HAP-1 (cell line): ENCODE results near the gene DIS3L2.

Source experiments
- DNase-seq, 2 experiments: peaks; one replicate each; pipeline ENCODE4 v3.0.0-alpha.2; 2016 to 2020; ENCODE audit warnings: low spot score in 2 of 2
- H3K27me3 ChIP-seq: fragments of 250-450 bp; sonication (Bioruptor Pico); 2 replicates; pipeline ENCODE4 v1.5.1; 2020; ENCODE audit warnings: low read depth, mild to moderate bottlenecking, moderate library complexity
- H3K36me3 ChIP-seq: fragments of 250-450 bp; sonication (Bioruptor Pico); replicated peaks from 2 replicates; pipeline ENCODE4 v1.5.1; 2020; ENCODE audit warnings: mild to moderate bottlenecking
- H3K4me1 ChIP-seq: fragments of 250-450 bp; sonication (Bioruptor Pico); 2 replicates; pipeline ENCODE4 v1.5.1; 2020; ENCODE audit warnings: mild to moderate bottlenecking
- H3K4me3 ChIP-seq: fragments of 250-450 bp; sonication (Bioruptor Pico); 2 replicates; pipeline ENCODE4 v1.5.1; 2020; ENCODE audit warnings: mild to moderate bottlenecking, moderate library complexity
- H3K9me3 ChIP-seq: fragments of 250-450 bp; sonication (Bioruptor Pico); 2 replicates; pipeline ENCODE4 v1.5.1; 2020; ENCODE audit warnings: mild to moderate bottlenecking, moderate library complexity
- in situ Hi-C: fragments of 300-500 bp; cut with MboI; formaldehyde crosslinking; loops from 3 replicates; pipeline ENCODE4 v1.14.3; 2020; ENCODE audit warnings: low sequenced_read_pairs, inconsistent platforms, mixed read lengths

Gene DIS3L2

DNA sequence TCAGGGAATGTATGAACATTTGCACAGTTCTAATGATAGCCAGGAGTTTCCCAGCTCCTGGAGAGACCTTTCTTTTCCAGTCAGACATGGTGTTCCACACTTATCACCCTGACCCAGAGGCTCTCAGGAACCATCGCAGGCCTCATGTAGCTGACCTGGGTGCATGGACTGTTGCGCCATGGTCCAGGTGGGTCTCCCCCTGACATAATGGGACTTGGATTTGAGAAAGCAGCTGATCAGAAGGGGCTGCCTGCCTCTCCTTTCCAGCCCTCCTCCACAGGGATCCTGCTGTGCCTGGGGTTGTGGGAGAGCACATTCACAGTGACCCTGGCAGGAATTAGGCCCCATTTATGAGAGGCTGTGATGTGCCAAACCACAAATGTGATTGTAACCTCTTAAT, 283.6 kb downstream of the DIS3L2 start:
- Histone ChIP-seq H3K4me1 (no peaks in the 10 kb centered on the region), H3K27me3 (no peaks in the 10 kb centered on the region), H3K9me3 (no peaks in the 10 kb centered on the region), H3K36me3 (no peaks in the 10 kb centered on the region), H3K4me3 (no peak overlapping the region)
- in situ Hi-C loops, result no loop called here
- no peak for DNase-seq

DNA sequence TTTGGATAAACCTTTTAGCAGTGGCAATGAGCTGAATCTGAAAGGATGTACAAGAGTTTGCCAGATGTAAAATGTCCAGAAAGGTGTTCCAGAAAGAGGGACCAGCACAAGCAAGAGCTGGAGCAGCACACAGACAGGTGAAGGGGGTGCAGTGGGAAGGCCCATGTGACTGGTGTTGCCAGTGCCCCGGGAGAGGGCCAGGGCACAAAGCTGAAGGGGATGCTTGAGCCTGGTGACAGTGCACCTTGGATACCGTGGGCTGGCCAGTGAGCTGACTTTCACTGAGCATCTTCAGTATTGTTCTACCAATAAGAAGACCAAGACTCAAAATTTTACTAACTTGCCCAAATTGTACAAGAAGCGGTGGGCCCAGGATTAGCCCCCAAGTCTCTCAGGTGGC, 284.7 kb downstream of the DIS3L2 start:
- Histone ChIP-seq H3K36me3 (no peaks in the 10 kb centered on the region), H3K27me3 (no peaks in the 10 kb centered on the region), H3K4me1 (no peaks in the 10 kb centered on the region), H3K4me3 (no peak overlapping the region), H3K9me3 (no peaks in the 10 kb centered on the region)
- in situ Hi-C loops, result no loop called here
- no peak for DNase-seq

DNA sequence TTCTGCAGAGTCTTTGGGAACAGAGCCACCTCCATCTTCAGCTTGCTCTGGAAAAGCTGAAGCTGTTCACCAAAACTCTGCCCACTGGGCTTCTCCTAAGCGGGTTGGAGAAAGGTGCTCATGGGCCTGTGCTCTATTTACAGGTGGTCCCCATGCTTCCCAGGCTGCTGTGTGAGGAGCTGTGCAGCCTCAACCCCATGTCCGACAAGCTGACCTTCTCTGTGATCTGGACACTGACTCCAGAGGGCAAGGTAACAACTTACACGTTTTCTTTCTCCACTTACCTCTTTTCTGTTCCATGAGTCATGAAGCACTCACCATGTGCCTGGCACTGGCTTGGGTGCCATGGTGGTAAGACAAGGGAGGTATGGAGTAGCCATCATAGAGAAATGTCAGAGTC, 287.6 kb downstream of the DIS3L2 start:
- no peaks in the 10 kb centered on the region for H3K27me3 ChIP-seq
- no peak overlapping the region for H3K4me3 ChIP-seq
- in situ Hi-C loops, result no loop called here
- no peak for DNase-seq
- no peaks in the 10 kb centered on the region for H3K4me1 ChIP-seq
- H3K9me3 ChIP-seq, result no peaks in the 10 kb centered on the region
- no peaks in the 10 kb centered on the region for H3K36me3 ChIP-seq

DNA sequence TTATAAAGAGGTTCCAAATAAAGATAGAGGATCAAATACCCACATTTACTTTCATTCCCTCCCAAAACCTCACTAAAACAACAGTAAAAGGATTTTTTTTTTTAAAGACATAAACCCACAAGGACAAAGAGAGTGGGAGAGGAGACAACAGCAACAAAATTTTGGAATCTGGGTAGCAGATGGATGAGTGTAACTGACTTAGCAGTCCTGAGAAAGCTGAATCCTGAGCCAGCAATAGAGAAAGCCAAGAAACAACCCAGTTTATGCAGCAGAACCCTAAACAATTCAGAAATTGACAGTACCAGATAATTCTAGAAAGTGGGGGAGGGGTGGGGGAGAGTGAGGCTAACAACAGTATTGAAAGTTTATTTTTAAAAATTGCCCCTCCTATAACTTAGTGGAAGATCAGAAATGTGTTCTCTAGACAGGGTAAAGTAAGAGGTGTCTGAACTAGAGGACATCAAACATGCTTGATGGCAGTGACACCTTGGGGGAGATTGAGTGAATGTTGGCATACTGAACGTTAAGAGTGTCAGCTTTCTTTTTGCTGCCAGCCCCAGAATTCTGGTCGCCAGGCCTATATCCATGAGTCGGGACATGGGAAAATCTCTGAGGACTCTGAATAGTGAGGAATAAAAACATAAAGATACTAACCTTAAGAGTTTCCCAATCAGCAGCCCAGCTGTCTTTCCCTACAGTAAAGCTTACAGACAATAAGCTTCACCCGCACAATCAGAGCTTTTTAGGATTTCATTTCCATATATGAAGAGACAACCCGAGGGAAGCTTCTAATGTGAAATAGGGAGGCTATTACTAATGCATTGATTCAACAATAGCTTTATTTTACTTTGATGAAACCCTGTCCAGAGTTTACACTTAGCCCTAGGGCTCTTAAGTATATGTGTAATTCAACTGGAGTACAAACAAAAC, 289.0 kb downstream of the DIS3L2 start:
- H3K4me3 ChIP-seq, result no peak overlapping the region
- H3K27me3 ChIP-seq, result no peaks in the 10 kb centered on the region
- no peak for DNase-seq
- no peaks in the 10 kb centered on the region for H3K36me3 ChIP-seq
- H3K9me3 ChIP-seq, result no peaks in the 10 kb centered on the region
- no peaks in the 10 kb centered on the region for H3K4me1 ChIP-seq
- in situ Hi-C loops, result no loop called here

DNA sequence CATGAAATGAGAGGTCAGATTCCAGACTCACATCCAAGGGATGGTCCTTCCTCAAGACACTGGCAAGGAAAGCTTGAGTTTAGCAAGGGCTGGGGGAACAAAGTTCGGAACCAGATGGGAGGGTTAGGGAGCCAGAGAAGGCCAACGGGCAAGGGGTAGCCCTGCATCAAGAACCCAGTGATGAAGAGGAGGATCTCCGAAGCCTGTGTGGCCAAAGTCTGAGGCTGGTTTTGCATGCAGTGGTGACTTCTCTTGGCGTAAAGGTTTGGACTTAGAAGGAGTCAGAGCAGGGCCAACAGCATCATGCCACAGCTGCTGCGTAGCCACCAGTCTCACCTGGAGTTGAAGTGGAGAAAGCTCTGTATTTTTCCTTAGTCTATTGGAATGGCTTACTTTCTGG, 293.5 kb downstream of the DIS3L2 start:
- Histone ChIP-seq H3K4me1 (no peaks in the 10 kb centered on the region), H3K4me3 (no peak overlapping the region), H3K9me3 (no peaks in the 10 kb centered on the region), H3K36me3 (no peaks in the 10 kb centered on the region), H3K27me3 (no peaks in the 10 kb centered on the region)
- in situ Hi-C loops, result no loop called here
- no peak for DNase-seq

DNA sequence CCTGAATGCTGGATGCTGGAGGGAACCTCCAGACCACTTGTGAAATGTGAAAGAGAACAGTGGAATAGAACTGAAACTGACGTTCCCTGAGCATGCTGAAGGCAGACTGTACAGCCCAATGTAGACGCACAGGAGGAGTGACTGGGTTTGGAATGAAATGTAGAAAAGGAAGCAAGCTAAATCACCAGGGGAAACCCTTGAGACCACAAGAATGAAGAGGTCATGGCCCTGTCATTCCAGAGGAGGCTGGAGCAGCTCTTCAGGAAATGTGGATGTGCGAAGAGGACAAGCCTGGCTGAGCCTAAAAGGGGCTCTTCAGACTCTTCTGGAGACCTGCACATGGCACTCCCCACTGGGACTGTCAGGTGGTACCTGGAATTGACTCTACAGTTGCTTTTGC, 298.6 kb downstream of the DIS3L2 start:
- DNase-seq, result no peak
- H3K36me3 ChIP-seq, result 0 out of 2 replicates have a peak, but pooled peaks cover 3% of the 10 kb centered on the region
- H3K4me3 ChIP-seq, result no peak overlapping the region
- in situ Hi-C loops, result no loop called here
- H3K9me3 ChIP-seq, result no peaks in the 10 kb centered on the region
- no peaks in the 10 kb centered on the region for H3K27me3 ChIP-seq
- no peaks in the 10 kb centered on the region for H3K4me1 ChIP-seq

DNA sequence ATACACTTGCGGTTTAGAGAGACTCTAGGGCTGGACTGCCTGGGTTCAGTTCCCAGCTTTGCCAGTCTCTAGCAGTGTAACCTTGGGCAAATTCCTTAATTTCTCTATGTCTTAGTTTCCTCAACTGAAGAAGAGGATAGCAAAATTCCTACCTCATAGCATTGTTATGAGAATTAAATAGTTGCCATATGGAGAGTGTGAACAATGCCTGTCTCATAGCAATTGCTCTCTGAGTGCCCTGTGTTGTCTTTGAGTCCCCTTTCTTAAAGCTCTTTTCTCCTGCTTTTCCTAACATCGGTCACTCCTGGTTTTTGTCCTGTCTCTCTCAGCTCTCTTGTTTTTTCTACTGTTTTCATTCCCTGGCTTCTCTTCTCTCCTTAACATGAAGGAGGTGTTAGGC, 300.3 kb downstream of the DIS3L2 start:
- H3K9me3 ChIP-seq, result no peaks in the 10 kb centered on the region
- no peaks in the 10 kb centered on the region for H3K4me1 ChIP-seq
- H3K27me3 ChIP-seq, result no peaks in the 10 kb centered on the region
- in situ Hi-C loops, result no loop called here
- H3K4me3 ChIP-seq, result no peak overlapping the region
- peaks cover 3% of the 10 kb centered on the region; the same call in 1 of the 2 replicates for H3K36me3 ChIP-seq
- no peak for DNase-seq

DNA sequence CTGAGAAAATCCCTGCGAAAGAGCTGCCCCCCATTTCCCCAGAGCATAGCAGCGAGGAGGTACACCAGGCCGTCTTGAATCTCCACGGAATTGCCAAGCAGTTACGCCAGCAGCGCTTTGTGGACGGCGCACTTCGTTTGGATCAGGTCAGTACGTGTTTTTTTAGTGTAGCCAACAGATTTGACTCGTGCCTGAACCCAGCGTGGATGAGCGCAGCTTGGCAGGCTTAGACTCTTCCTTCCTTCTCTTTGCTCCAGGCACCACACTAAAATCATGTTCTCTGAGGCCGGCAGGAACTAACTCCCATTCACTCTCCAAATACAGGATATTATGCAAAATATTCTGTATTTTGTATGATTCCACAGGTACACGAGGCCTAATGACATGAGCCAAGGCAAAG, 301.8 kb downstream of the DIS3L2 start:
- H3K27me3 ChIP-seq, result no peaks in the 10 kb centered on the region
- H3K36me3 ChIP-seq, result peaks cover 3% of the 10 kb centered on the region; the same call in 1 of the 2 replicates
- no peak overlapping the region for H3K4me3 ChIP-seq
- no peaks in the 10 kb centered on the region for H3K9me3 ChIP-seq
- no peak for DNase-seq
- in situ Hi-C loops, result no loop called here
- H3K4me1 ChIP-seq, result no peaks in the 10 kb centered on the region

DNA sequence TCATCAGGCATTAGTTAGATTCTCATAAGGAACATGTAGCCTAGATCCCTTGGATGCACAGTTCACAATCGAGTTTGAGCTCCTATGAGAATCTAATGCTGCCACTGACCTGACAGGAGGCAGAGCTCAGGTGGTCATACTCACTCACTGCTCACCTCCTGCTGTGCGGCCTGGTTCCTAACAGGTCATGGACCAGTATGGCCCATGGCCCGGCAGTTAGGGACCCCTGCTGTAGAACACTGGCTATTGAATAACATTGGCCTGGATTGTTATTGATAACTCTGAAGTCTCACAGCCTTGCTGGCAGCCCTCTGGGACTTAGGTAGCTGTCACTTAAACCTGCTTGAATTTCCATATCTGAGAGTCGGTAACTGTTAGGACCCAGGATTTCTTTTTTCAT, 302.6 kb downstream of the DIS3L2 start:
- H3K9me3 ChIP-seq, result no peaks in the 10 kb centered on the region
- H3K4me3 ChIP-seq, result no peak overlapping the region
- peaks cover 3% of the 10 kb centered on the region; the same call in 1 of the 2 replicates for H3K36me3 ChIP-seq
- H3K27me3 ChIP-seq, result no peaks in the 10 kb centered on the region
- H3K4me1 ChIP-seq, result no peaks in the 10 kb centered on the region
- in situ Hi-C loops, result no loop called here
- DNase-seq, result no peak

DNA sequence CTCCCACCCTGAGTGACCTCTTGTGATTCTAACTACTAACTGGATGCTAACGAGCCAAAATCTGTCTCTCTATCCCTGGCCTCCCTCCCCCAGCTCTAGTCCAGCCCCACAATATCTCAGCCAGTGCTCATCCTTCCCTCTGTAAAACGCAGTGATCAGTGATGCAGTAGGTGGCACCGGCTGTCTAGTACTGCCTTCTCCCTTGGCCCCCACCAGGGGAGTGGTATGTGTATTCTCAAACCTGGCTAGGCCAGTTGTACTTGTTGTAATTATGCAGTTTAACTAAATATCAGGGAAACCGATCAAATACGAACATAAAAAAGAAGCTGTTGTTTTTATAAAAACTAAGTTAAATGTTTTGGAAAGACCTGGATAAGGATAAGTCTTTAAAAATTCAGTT, 303.8 kb downstream of the DIS3L2 start:
- no peaks in the 10 kb centered on the region for H3K4me1 ChIP-seq
- no peak overlapping the region for H3K4me3 ChIP-seq
- H3K36me3 ChIP-seq, result peaks cover 3% of the 10 kb centered on the region; the same call in 1 of the 2 replicates
- no peak for DNase-seq
- H3K27me3 ChIP-seq, result no peaks in the 10 kb centered on the region
- no peaks in the 10 kb centered on the region for H3K9me3 ChIP-seq
- in situ Hi-C loops, result no loop called here

DNA sequence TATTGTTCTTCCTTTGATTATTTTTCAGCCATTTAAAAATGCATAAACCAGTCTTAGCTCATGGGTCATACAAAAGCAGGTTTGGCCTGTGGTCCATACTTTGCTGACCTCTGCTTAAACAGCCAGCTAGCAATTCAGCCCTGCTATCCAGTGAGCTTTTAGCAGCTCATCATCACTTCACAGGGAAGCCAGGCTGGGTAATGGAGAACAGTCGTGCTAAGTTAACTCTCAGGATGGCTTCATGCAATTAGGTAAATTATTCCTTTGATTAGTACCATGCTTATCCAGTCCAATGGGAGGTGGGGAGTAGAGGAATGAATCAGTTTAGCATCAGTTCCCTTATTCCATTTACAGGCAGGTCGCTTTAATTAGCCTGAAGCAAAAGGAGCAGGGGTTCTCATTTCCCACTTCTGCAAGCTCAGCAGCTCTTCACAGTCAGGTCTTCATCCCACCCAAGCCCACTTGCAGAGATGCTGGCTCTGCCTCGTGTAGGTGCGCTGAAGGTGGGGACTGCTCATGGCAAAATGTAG, 307.2 kb downstream of the DIS3L2 start:
- Histone ChIP-seq H3K27me3 (no peaks in the 10 kb centered on the region), H3K9me3 (no peaks in the 10 kb centered on the region), H3K4me3 (no peak overlapping the region), H3K36me3 (peaks cover 3% of the 10 kb centered on the region; the same call in 1 of the 2 replicates), H3K4me1 (no peaks in the 10 kb centered on the region)
- in situ Hi-C loops, result no loop called here
- DNase-seq, result no peak

DNA sequence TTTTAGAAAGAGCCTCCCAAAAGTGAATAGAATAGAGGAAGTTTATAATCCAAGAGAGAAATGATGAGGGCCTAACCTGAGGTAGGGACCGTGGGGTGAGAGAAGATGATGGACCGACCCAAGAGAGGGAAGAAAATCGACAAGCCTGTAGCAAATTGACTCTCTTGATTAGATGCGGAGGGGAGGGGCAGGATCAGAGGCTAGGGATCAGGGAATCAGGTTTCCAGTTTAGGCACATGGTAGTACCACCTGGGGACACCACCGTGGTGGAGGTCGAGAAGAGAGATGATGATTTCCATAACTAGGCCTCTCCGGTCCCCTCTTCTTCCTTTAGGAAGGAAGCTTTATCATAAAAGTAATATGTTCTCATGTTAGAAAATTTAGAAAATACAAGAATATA, 308.4 kb downstream of the DIS3L2 start:
- no peaks in the 10 kb centered on the region for H3K4me1 ChIP-seq
- no peaks in the 10 kb centered on the region for H3K27me3 ChIP-seq
- no peaks in the 10 kb centered on the region; the same call in 1 of the 2 replicates for H3K36me3 ChIP-seq
- in situ Hi-C loops, result no loop called here
- H3K4me3 ChIP-seq, result no peak overlapping the region
- no peak for DNase-seq
- H3K9me3 ChIP-seq, result no peaks in the 10 kb centered on the region

DNA sequence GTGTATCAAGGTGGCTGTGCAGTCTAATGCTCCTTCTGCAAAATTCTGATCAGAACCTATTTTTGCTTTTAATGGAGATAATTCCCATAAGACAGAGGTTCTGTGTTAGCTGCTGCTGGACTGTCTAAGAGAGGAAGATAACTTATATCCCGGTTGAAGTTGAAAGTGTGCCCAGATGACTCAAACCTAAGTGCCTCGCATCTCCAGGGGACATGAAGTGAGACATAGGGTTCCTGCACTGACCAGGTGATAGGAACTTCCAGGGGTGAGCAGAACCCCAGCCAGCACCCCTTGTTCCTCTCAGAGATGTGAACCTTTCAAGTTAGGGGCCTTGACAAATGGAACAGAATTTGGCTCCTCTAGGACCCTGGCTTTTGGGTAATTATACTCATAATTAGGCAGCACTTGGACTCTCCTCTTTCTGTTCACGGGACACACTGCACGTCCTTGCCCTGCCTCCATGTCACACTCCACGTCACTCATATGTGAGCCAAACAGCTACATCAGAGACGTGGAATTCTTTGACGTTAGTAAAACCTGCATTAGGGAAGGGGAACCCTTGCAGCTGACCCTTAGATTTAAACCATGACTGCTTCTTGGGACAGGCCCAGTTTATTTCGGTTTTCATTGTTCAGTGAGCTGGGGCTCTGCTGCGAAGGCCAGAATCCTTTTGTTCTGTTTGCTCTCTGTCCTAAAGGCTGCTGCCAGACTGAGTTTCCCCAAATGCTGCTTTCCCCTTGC, 312.6 kb downstream of the DIS3L2 start:
- Histone ChIP-seq H3K9me3 (no peaks in the 10 kb centered on the region), H3K4me1 (no peaks in the 10 kb centered on the region), H3K4me3 (no peak overlapping the region), H3K36me3 (no peaks in the 10 kb centered on the region), H3K27me3 (no peaks in the 10 kb centered on the region)
- no peak for DNase-seq
- in situ Hi-C loops, result no loop called here

DNA sequence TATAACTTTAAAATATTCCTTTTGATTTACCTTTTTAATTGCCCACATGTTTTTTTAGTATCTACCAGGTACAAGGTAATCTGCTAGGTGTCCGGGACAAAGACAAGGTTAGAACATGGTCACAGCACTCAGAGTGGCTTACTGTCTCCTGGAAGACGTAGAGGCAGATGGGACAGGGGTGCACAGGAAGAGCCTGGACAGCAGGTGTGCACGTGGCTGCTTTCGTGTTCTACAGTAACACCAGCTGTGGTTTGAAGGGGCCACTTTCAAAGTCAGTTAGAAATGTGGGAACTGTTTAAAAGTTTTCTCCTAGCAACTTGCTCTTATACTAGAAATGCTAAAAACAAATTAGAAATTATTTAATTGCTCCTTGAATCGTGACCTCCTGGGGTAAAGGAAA, 314.2 kb downstream of the DIS3L2 start:
- in situ Hi-C loops, result no loop called here
- DNase-seq, result no peak
- H3K4me3 ChIP-seq, result no peak overlapping the region

More for the DNA sequence above, 314.2 kb downstream of the DIS3L2 start:
- H3K9me3 ChIP-seq, result no peaks in the 10 kb centered on the region
- no peaks in the 10 kb centered on the region for H3K36me3 ChIP-seq
- H3K4me1 ChIP-seq, result no peaks in the 10 kb centered on the region
- no peaks in the 10 kb centered on the region for H3K27me3 ChIP-seq
